IPS DF 4.7 (cell line): ENCODE results near the gene ACSL1.
"Not testable (repeated sequence)": the region's sequence is repeated elsewhere in the genome, so short reads cannot be mapped to it uniquely, and the experiment has no call there.

Experiments
- DNase-seq: peaks from one replicate; pipeline ENCODE4 v3.0.0-alpha.2; 2013; ENCODE audit warnings: low spot score; ENCODE audit errors: extremely low read depth

The ACSL1 gene

DNA sequence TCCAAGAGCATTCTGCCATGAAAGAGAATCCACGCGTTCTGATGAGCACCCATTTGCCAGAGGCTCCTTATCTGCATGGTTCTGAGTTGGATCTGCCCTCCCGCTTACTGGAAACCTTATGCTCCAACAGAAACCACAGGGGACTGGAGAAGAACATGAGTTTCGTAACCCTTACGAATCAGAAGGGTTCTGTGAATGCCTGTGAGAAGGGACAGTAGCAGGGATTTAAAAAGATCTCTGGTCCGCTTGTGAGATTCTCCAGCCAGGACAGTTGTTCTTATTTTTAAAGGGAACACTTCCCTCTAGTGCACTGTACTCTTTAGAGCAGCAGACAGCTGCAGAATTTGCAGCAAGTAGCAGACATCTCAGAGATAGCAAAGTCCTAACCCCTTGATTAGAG lies 69.4 kb downstream of the ACSL1 start:
- DNase-seq = no peak

DNA sequence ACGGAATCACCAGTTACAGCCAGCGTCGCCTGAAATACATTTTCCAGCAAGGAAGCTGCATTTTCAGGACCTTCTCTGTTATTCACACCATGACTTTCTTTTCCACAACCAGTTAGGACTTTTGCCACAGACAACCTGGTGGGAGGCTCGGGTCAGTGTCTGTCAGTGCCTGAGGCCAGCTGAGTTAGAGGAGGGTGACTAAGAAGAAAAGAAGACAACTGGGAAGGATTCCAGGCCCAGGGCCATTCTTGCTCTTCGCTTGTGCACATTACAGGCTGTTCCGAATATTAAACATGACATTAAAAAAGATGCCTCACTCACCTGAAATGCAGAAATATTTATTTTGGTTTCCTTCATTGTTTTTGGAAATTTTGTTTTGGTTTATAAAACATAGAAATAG lies 70.5 kb downstream of the ACSL1 start:
- no peak for DNase-seq

DNA sequence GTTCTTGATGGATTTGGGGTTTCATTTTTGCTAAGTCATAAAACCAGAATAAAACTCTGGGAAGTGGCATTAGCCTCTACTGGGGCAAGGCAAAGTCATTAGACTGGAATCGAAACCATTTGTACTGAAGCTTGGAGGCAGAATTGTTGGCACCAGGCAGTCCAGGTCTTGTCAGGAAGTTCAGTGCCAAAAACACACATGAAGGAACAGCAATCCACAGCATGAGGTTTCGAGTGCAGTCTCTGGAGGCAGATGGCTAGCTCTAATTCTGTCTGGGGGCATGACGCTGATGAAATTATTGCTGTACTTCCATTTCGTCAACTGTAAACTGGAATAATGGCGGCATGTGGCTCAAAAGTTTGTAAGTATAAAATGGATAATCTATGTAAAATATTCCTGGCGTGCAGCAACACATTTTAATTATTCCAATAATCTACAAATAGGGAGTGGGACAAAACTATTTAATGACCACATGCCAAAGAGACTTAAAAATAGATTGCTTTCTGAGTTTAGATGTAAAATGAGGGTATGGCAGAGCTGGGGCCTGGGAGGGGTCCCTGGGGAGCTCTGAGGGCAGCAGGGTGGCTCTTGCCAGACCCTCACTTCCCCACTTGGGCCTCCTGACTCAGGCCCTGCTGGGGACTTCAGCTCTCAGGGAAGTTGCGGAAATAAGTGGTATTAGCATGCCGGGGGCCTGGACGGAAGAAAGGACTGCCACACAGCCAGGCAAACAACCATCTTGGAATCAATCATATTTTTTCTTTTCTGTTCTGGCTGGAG lies 73.1 kb downstream of the ACSL1 start:
- DNase-seq = no peak

DNA sequence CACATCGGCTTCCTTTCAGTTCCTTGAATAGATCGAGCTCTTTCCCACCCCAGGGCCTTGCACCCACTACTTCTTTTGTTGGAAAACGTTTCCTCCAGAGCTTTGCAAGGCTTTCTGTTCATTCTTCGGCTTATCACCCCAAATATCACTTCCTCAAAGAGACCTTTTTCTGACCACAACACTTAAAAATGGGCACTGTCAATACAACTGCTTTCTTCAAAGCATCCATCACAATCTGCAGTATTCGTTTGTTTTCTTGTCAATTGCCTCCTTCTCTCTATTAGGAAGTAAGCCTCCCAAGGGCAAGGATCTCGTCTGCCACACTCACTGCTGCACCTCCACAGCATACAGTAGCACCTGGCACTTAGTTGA lies 74.2 kb downstream of the ACSL1 start:
- DNase-seq = no peak

DNA sequence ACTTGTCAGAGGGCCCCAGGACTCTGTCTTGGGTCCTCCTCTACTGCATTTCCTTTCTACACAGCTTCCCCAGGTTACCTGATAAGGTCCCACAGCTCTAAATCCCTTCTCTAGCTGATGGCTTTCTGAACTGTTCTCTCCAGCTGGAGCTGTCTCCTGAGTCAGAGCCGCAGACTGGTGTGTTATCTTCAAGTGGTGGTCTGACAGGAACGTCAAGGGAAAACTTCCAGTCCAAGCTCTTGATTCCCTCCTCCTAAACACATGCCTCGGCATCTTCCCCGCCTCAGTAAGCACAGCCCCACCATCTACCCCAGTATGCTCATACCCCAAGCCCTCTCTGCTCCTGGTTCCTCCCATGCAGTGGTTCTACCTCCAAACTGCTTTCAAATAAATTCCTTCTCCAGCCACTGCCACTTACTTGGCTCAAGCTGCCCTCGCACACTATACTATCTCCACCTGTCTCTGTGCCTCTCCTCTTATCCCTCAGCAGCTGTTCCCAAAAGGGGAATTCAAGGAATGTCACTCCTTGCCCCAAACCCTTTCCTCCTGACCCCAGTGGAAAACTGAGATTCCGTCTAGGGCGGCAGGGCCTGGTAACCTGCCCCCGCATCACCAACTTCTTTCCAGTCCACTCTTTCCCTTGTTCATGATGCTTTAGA lies 74.7 kb downstream of the ACSL1 start:
- DNase-seq = no peak

DNA sequence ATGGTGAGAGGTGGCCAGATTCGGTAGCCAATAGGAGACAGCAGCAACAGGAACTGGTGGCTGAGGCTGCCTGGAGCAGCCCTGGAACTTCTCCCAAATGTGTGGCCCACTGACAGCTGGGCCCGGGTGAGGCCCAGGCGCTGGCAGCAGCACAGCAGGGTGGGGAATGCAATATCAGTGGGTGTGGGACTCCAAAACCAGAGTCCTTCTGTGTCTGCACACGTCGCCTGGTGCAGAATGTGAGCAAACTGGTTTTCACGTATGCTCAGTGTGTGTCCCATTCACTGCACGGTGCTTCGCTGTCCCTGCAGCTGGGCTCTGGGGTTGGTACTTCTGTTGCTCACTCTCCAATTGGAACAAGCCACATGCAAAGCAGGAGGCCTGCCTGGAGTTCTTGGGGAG lies 77.5 kb downstream of the ACSL1 start:
- DNase-seq = no peak

DNA sequence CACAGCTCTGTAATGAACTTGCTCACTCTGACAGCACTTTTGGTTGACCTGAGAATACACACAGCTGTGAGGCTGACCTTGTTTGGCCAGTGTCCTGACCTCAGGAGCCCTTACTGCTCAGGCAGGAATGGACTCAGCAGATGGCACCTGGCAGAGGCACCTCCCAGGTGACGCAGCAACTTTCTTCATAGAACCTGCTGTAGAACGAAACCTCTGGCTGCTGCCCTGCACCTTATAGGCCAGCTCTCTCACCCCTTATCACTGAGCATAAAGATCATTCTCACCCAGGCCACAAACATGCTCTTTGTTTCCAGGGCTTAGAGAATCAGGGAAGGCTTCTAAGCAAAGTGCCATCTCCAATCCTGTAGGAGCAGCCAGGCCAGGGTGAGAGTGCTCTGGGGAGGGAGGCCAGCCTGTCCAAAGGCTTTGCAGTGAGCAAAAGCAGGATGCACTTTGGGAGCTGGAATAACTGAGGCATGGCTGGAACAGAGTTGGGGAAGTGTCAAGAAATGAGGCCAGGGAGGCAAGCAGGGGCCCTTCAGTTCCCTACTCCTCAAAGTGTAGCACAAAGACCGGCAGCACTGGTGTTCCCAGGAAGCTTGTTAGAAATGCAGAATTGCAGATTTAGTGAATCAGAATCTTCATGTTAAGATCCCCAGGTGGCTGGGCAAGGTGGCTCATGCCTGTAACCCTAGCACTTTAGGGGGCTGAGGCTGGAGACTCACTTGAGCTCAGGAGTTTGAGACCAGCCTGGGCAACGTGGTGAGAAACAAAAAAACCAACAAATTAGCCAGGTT lies 78.5 kb downstream of the ACSL1 start:
- DNase-seq = no peak

DNA sequence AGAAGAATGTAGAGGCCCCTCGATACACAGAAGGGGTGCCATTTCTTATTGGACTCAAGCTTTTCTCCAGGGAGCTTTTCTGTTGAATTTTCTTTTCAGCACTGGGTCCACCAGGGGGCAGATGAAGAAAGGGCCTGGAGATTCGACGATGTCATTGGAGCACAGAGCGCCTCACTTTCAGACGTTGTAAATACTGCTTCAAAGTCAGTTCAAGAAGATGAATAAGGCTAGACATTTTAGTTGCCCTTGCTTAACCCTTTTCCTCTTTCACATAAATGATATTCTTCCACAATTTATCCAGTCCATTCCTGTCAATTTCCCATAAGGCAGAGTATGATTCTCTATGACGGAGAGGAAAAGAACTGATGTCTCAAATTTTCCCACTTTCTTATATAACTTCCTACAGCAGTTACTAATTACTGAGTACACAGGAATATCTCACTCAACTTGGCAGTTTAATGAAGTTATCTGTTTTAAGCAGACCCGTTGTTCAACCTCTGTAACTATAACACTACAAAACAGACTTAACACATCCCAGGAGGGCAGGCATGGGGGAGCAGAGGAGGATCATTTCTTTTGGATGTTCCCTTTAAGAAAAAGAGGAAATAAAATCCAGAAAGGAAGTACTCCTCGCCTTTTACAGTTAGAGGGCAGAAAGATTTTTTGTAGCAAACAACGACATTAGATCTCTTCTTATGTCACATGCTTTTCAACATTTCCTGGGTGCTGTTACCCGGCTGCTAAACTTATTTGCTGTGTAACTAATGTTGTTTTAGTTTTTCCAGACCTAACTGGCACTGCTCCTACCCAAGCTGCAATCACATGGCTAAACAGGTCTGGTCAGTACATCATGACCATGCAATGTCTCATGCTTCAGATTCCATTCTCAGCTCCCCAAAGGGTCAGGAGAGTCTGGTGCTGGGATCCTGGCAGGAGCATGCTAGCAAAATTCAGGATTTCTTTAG lies 79.7 kb downstream of the ACSL1 start:
- no peak for DNase-seq

DNA sequence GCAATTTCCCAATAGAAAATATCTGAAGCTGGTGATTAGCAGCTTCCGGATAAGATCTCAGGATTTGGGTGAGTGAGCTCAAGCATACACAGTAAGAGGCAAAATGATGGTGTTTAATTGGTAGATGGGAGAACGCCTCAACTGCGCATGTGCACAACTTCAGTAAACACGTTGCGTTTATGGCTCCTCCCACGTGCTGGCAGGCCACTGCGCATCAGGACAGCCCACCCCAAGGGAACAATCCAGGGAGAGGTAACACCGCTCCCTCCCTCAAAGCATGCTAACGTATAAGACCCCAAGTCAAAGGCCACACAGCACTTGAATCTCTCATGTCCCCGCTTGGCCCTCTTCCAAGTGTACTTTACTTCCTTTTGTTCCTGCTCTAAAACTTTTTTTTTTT lies 81.5 kb downstream of the ACSL1 start:
- no peak for DNase-seq

DNA sequence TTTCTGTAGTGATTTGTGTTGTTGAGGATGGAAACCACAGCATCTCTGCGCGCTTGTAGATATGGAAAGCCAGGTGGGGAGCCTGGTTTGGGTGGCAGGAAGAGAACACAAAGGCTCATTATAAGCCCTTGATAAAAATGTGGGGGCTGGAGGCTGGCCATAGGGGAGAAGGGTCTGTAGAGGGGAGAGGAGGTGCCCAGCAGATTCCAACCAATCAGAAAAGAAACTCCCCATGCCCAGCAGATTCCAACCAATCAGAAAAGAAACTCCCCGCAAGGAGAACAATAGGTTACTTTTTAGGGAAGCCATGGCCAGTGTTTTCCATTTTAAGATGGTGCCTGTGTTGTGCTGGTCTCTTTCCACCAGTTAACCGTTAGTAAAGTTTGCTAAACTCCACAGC lies 82.1 kb downstream of the ACSL1 start:
- DNase-seq = no peak

DNA sequence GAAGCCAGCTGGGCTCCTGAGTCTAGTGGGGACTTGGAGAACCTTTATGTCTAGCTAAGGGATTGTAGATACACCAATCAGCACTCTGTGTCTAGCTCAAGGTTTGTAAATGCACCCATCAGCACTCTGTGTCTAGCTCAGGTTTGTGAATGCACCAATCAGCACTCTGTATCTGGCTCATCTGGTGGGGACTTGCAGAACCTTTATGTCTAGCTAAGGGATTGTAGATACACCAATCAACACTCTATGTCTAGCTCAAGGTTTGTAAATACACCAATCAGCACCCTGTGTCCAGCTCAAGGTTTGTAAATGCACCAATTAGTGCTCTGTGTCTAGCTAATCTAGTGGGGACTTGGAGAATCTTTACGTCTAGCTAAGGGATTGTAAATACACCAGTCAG lies 84.1 kb downstream of the ACSL1 start:
- DNase-seq = not testable (repeated sequence)

DNA sequence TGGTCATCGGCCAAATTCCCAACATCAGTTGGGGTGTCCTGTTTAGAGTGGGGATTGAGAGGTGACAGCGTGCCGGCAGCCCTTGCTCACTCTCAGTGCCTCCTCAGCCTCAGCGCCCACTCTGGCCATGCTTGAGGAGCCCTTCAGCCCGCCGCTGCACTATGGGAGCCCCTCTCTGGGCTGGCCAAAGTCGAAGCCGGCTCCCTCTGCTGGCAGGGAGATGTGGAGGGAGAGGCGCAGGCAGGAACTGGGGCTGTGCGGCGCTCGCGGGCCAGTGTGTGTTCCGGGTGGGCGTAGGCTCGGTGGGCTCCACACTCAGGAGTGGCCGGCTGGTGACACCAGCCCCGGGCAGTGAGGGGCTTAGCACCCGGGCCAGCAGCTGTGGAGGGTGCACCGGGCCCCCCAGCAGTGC lies 84.8 kb downstream of the ACSL1 start:
- DNase-seq = no peak

DNA sequence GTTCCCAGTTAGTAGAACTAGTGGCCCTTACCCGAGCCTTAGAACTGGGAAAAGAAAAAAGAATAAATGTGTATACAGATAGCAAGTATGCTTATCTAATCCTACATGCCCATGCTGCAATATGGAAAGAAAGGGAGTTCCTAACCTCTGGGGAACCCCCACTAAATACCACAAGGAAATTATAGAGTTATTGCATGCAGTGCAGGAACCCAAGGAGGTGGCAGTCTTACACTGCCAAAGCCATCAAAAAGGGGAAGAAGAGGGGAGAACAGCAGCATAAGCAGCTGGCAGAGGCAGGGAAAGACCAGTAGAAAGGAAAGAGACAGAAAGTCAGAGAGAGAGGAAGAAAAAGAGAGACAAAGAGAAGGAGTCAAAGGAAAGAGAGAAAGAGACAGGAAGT lies 86.2 kb downstream of the ACSL1 start:
- not testable (repeated sequence) for DNase-seq

DNA sequence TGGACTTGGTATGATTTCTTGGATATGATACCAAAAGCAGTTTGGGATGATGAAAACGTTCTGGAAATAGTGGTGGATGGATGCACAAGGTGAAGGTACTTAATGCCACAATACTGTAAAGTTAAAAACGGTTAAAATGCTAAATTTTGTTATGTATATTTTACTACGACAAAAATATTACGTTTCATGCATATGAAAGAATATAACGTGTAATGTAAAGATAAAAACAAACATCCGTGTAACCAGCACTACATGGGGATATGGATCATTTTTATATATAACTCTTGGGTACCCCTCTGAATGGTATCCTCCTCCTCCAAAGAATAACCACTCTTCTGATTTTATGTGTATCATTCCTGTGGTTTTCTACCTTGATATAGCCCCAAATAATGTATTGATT lies 91.0 kb downstream of the ACSL1 start:
- DNase-seq = no peak

DNA sequence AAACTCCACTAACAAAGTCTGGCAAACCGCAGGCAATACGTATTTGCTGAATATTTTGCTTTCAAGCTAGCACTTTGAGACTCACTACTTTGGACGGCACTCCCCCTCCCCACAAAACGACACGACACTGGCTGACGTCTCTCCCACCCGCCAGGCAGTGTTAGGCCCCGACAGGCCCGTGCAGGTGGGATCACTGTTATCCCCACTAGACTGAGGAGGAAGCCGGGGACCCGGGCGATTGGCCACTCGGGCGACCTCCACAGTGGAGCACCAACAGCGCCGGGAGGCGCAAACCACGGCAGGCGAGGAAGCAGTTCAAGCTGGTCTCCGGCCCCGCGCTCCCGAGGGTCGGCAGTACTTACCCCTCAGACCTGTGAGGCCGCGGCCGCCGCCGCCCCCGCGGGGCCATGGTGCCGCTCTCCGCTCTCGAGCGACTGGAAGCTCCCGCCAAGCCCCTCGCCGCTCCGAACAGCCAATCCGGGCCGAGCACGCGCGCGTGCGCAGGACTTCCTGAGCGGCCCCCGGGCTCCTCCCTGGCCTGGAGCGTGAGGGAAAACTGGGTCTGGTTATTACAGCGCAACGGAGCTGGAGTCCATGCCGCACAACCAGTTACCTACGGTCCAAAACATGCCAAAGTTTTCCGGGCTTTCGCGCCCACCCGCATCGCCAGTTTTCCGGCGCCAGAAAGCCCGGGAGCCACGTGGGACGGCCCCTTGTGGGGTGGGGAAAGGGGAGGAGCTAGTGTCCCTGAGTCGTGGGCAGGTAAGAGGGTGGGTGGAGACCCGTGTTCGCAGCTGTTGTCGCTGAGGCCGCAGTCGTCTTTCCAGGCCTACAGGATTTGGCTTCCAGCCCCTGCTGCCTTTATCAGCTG lies 91.9 kb downstream of the ACSL1 start, which contains the start of gene CENPU:
CENPU (minus strand) TSS at position 443 of the 871 bp plus-strand sequence; CDS start at position 409, 34 bp downstream.
- DNase-seq = peak; percentile 97

DNA sequence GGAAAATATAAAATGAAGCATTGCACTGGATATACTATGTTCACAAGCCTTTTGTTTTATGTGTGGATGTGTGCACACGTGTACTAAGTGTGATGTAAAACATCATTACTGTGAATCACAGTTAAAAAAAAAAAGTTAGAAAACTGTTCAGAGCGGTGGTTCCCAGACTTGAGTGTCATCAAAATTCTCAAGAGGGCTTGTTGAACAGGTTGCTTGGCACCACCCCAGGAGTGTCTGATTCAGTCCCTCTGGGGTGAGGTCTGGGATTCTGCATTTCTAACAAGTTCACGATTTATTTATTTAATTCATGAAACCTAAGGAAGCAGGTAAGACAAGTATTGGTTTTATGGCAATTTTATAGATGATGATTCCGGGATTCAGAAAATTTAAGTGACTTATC lies 93.6 kb downstream of the ACSL1 start:
- no peak for DNase-seq

DNA sequence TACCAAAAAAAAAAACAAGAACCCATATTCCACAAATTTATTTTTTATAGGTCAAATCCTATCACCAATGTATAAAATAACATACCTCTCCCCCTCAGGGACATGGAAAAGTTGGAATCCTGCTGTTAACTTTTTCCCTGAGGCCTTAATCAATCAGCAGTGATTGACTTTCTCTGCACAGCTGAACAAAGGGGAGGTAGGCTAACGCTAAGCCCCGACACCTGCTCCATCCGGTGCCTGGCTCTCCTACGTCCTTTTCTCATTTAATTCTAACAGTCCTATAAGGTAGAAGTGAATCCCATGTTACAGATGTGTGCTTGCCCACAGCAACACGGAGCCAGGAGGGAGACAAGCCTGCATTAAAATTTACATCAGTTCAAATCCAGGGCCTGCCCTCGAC lies 94.7 kb downstream of the ACSL1 start:
- DNase-seq = no peak

DNA sequence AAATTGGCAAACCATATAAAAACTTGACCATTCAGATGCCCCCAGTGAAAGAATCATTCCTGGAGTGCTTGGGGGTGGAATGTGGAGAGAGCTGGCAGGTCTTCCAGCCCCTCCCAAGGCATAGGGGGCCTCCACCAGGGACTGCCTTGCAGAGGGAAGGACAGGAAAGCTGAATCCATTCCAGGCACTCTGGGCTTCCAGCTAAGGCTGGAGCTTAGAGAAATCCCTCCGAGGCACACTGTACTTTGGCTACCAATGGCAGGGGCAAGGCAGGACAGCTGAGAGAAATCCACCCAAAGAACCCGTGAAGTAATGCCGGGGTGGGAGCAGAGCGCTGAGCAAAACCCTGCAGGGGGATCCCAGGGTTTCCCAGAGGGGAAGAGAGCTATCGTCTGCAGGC lies 95.8 kb downstream of the ACSL1 start:
- no peak for DNase-seq

DNA sequence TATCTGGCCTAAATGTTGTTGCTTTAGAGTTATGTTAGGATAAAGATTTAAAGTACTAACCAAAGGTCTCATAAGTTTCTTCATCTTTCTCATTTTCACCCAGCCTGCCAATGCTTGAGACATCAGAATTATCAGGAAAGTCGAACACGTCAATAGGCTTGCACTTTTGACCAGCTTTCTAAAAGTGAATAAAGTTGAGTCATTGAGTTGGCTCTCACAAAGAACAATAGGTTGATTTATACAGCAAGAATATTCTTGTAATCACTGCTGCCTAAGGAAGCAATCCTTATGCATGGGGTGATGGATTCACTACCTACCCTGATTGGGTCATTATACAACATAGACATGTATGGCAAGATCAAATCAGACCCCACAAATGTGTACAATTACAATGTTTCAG lies 96.9 kb downstream of the ACSL1 start:
- DNase-seq = no peak

DNA sequence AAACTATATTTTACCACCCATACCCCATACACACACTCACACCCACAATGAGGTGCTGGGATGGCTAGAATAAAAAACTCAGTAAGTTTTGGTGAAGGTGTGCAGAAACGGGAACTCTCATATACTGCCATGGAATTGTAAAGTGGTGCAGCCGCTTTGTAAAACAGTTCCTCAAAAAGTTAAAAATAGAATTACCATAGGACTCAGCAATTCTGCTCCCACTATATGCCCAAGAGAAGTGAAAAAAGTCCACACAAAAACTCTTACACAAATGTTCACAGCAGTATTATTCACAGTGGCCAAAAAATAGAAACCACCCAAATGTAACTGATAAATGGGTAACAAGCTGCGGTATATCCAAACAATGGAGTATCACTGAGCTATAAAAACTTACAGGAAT lies 98.3 kb downstream of the ACSL1 start:
- DNase-seq = no peak
